Erythroblast (primary cell): ENCODE data around the gene ADGRL1.

Experiments used
- DNase-seq, 2 experiments: peaks; one replicate each; lab custom pipeline; 2025; lab: John Stamatoyannopoulos, UW
- GATA1 ChIP-seq: IDR thresholded peaks from 2 replicates; pipeline ENCODE4 v1.6.1; 2011; ENCODE audit warnings: low read depth, mild to moderate bottlenecking, control low read depth, low read length, moderate library complexity
- POLR2A ChIP-seq: IDR thresholded peaks from 2 replicates; pipeline ENCODE4 v1.6.1; 2011; ENCODE audit warnings: mild to moderate bottlenecking, low read length

ADGRL1 gene

GRCh38 chr19:14162871-14163297, 43.1 kb downstream of the ADGRL1 start:
- no peak for DNase-seq
- no peak for TF ChIP-seq POLR2A

GRCh38 chr19:14161305-14161704, 44.7 kb downstream of the ADGRL1 start:
- TF ChIP-seq POLR2A (no peak), GATA1 (no peak)
- no peak for DNase-seq

GRCh38 chr19:14160017-14160703, 45.8 kb downstream of the ADGRL1 start:
- no peak for DNase-seq
- TF ChIP-seq GATA1, result no peak
- no peak for TF ChIP-seq POLR2A

GRCh38 chr19:14159059-14159458, 46.9 kb downstream of the ADGRL1 start:
- DNase-seq, result no peak
- TF ChIP-seq GATA1 (no peak), POLR2A (no peak)

GRCh38 chr19:14158276-14159023, 47.5 kb downstream of the ADGRL1 start:
- no peak for DNase-seq
- TF ChIP-seq POLR2A (no peak), GATA1 (no peak)

- DNase-seq, result no peak
- TF ChIP-seq POLR2A, result no peak
- TF ChIP-seq GATA1, result no peak
Measured at GRCh38 chr19:14156971-14157717, 48.8 kb downstream of the ADGRL1 start.

- no peak for DNase-seq
- TF ChIP-seq POLR2A (no peak), GATA1 (no peak)
Measured at GRCh38 chr19:14156122-14156521, 49.8 kb downstream of the ADGRL1 start.

- TF ChIP-seq GATA1, result no peak
- no peak for TF ChIP-seq POLR2A
- DNase-seq, result no peak
Measured at GRCh38 chr19:14155371-14155770, 50.6 kb downstream of the ADGRL1 start.

- no peak for DNase-seq
- TF ChIP-seq GATA1 (no peak), POLR2A (no peak)
Measured at GRCh38 chr19:14152713-14153112, 53.3 kb downstream of the ADGRL1 start.

- no peak for DNase-seq
- TF ChIP-seq GATA1 (no peak), POLR2A (no peak)
Measured at GRCh38 chr19:14150770-14151661, 55.0 kb downstream of the ADGRL1 start.

- no peak for TF ChIP-seq POLR2A
- no peak for TF ChIP-seq GATA1
- no peak for DNase-seq
Measured at GRCh38 chr19:14150041-14150769, 55.8 kb downstream of the ADGRL1 start.

- DNase-seq, result no peak
- TF ChIP-seq GATA1, result no peak
Measured at GRCh38 chr19:14149509-14149994, 56.4 kb downstream of the ADGRL1 start.

GRCh38 chr19:14148751-14149410, 57.1 kb downstream of the ADGRL1 start:
- TF ChIP-seq POLR2A, result no peak
- no peak for TF ChIP-seq GATA1
- DNase-seq, result no peak
